GM12891 (cell line): ENCODE data around the gene VWA8.

ENCODE experiments used
- POLR2AphosphoS5 ChIP-seq: IDR thresholded peaks from 2 replicates; pipeline ENCODE4 v1.6.1; 2011; ENCODE audit warnings: low read depth, low read length, control low read depth
- TAF1 ChIP-seq: IDR thresholded peaks from 2 replicates; pipeline ENCODE4 v1.6.1; 2011; ENCODE audit warnings: low read depth, low read length, control low read depth

GRCh38 chr13:41848435-41849255, 112.3 kb downstream of the VWA8 start:
- TF ChIP-seq POLR2AphosphoS5: no peak
- no peak for TF ChIP-seq TAF1
